GM12892 (cell line): Measurements from ENCODE around the gene PEX10.

Experiments used
- DNase-seq: peaks from one replicate; pipeline ENCODE4 v3.0.0; 2011; ENCODE audit not compliant: insufficient read length
- FAIRE-seq: peaks from 2 replicates; lab custom pipeline; 2011; peaks lifted over from hg19 to GRCh38; lab: Jason Lieb, UNC
- POLR2A ChIP-seq: IDR thresholded peaks from 2 replicates; pipeline ENCODE4 v1.6.1; 2011; ENCODE audit warnings: low read depth, low read length, control low read depth
- POLR2AphosphoS5 ChIP-seq: IDR thresholded peaks from 2 replicates; pipeline ENCODE4 v1.6.1; 2011; ENCODE audit warnings: low read depth, low read length, control low read depth
- TAF1 ChIP-seq: IDR thresholded peaks from 2 replicates; pipeline ENCODE4 v1.6.1; 2011; ENCODE audit warnings: low read depth, mild to moderate bottlenecking, control low read depth, low read length, borderline replicate concordance

Gene PEX10

GRCh38 chr1:2356911-2357845, 55.2 kb downstream of the PEX10 start:
- TF ChIP-seq POLR2A = no peak
- no peak for TF ChIP-seq TAF1
- TF ChIP-seq POLR2AphosphoS5 = no peak
- FAIRE-seq = no peak

DNA sequence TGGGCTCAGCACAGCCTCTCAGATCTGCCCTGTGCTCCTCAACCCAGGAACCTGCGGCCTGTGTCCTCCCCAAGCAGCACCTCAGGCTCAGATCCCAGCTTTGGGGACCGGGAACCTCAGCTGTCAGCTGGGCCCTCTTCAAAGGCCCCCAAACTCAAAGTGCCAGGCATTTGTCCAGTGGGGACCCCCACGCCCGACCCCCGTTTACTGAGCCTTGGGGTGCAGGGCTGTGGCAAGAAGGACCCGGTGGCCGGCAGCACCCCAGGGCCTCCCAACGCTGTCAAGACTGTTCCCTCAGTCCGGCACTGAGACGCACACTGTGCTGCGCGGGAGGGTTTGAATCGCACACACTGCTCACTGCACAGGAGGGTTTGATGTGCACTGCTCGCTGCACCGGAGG, 56.0 kb downstream of the PEX10 start:
- TF ChIP-seq POLR2AphosphoS5 = no peak
- no peak for TF ChIP-seq TAF1
- TF ChIP-seq POLR2A = no peak
- no peak for DNase-seq
- no peak for FAIRE-seq

More at GRCh38 chr1:2356911-2357845, 55.2 kb downstream of the PEX10 start:
- no peak for DNase-seq

DNA sequence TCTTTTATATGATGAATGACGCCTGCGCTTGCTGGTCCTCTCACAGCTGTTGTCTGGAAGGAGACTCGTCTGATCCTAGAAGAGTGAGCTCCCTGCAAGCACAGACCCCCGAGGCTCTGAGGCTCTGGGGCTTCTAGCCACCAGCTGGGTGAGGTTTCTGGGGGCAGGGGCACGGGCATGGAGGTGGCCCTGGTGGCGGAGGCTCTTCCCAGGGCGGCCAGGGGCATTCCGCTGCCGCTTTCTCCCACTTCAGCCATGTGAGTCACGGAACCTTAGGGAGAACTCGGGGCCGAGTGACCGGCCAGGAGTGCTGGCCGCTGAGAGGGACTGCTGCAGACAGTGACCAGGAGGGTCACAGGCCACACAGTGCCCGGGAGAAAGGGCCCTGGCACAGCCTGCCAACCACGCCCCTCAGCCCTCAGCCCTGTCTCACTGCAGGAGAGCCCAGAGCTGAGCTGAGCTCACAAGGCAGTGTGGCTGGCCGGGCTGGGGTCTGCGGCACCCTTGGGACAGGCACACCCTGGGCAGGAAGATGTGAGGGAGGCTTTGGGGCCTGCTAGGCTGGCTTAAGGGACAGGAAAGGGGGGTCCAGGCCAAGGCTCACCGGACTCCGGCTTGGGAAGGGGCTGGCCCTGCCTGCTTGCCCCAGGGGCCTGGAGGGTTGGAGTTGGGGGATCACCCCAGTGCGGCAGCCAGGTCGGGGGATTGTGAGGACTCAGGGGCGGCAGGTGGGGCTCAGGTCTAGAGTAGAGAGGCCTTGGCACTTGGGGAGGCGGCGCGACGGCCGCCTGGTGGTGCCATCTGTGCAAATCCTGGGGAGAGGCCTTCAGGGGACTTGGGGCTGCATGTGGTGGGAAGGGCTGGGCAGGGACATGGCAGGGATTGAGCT, 56.7 kb downstream of the PEX10 start:
- no peak for FAIRE-seq
- TF ChIP-seq POLR2AphosphoS5 (no peak), TAF1 (no peak), POLR2A (no peak)
- no peak for DNase-seq

GRCh38 chr1:2354511-2355372, 57.6 kb downstream of the PEX10 start:
- DNase-seq = no peak
- FAIRE-seq = no peak
- no peak for TF ChIP-seq POLR2AphosphoS5
- no peak for TF ChIP-seq POLR2A
- no peak for TF ChIP-seq TAF1
